HCEC 1CT (cell line): ENCODE data around the gene TLE4.
"Not testable (repeated sequence)": the region's sequence is repeated elsewhere in the genome, so short reads cannot be mapped to it uniquely, and the experiment has no call there.

Experiments used
- DNase-seq: peaks from one replicate; pipeline ENCODE4 v3.0.0-alpha.2; 2017

Gene TLE4

DNA sequence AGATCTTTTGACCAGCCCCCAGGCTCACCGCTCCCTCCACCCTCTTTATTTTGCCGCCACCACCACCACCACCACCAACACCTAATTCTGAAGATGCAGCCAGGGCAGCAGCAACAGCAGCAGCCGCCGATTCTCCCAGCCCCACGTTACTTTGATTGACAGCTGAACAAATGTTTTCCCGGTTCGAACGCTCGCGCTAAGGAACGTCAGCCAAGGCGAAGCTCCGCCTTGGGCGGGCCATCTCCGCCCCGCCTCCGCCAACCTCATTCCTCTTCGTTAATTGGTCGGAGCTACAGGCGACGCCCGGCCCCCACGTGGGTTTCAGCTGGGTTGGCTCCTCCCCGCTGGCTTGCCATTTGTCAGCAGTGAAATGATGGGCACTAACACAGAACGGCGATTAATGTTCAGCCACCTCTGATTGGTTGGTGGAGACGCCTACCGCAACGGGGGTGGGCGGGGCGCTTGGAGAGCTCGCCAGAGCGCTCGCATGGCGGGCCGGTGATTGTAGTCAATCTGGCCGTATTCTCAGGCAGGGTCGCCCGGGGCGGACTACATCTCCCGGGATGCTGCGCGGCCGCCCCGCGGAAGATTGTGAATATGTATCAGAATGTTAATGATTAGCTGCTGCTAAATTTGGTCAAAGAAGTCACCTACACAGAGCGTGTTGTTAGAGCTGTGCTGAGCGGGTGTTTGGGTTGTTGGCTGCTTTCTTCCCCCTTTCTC is at the start of gene TLE4:
TLE4 (plus strand) TSS at position 657 of the 723 bp plus-strand sequence. CDS start 826 bp downstream, outside the sequence.
- DNase-seq: peak; percentile 100

DNA sequence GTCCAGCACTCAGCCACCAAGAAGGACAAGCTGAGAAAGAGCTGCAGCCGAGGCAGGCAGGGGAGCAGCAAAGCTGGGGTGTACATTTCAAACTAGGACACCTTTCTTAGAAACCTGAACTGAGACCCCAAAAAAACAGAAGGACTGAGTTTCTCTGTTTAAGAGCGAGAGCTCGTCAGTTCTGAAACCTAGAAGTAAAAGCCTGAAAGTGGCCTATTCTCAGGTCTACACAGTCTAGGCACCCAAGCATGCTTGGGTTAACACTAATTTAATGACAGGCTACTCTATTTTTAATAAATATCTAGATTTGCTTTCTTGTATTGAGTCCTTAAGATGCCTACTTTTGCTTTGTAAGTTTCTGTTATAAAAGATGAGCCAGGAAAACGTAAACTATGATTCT is 49.0 kb upstream of the TLE4 start:
- DNase-seq: no peak

DNA sequence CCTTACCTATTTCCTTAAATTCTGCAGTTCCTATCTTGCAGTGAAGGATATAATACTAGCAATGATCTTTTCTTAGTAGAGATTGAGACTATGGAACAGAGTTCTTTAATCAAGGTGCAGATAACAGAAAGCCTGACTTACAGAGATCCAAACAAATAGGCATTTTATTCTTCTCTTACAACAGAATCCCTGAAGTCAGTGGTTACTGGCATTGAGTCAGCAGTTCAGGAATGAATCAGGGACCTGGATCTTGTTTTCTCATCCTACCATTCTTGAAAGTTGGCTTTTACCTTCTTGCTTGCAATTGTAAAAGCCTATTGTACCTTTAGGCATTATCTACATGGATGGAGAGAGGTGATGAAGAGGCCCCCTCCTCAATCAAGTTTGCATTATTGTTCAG is 47.5 kb upstream of the TLE4 start:
- peak; percentile 35 for DNase-seq

GRCh38 chr9:79526149-79526672 is 45.6 kb upstream of the TLE4 start:
- DNase-seq: no peak

DNA sequence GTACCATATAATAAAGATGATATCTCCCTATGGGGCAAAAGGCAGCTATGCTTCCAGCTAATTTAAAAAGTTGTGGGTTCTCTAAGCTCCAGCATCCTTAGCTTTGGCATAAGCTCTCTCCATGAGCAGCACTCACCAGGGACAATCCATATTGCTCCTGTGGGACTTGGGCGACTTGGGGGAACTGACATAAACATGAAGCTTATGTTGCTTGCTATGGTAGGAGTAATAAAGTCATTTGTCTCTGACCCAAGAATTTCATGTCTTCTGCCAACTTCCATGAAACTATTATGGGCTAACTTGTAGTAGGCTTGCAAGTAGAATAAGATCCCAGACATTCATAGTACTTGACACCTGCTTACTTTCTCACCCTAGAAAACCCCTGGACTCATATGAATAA is 36.2 kb upstream of the TLE4 start:
- DNase-seq: no peak

- no peak for DNase-seq
Measured at GRCh38 chr9:79537838-79538237, 33.9 kb upstream of the TLE4 start.

GRCh38 chr9:79542735-79543620 is 28.8 kb upstream of the TLE4 start:
- DNase-seq: no peak

DNA sequence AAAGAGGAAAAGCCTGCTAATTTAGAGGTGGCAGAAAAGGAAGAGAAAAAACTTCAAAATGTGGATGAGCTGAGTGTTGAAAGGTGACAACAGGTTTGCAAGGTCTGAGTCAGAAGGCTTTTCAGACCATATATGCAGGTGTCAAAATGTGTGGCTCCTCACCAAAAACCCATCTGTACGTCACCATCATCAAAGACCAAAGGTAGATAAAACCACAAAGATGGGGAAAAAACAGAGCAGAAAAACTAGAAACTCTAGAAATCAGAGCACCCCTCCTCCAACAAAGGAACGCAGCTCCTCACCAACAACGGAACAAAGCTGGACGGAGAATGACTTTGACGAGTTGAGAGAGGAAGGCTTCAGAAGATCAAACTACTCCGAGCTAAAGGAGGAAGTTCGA is 27.4 kb upstream of the TLE4 start:
- DNase-seq: not testable (repeated sequence)

DNA sequence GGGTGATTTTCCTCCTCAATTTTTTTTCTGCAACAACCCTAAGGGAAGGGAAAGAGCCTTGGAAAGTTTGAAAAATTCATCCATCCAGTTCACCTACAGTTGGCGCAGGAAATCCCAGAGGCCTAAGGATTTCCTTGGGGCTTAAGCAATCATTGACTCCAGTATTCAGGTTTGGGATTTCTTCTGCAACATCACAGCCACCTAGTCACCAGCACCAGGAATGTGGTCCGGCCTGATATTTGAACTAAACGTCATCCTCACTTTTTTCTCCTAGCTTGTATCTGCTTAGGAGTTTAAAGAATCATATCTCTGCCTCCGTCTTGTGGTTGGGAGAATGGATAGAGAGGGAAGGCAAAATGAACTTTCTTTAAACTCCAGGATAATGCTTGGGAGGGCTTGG is 20.2 kb upstream of the TLE4 start:
- DNase-seq: no peak

- no peak for DNase-seq
Measured at GRCh38 chr9:79551994-79552393, 19.8 kb upstream of the TLE4 start.

DNA sequence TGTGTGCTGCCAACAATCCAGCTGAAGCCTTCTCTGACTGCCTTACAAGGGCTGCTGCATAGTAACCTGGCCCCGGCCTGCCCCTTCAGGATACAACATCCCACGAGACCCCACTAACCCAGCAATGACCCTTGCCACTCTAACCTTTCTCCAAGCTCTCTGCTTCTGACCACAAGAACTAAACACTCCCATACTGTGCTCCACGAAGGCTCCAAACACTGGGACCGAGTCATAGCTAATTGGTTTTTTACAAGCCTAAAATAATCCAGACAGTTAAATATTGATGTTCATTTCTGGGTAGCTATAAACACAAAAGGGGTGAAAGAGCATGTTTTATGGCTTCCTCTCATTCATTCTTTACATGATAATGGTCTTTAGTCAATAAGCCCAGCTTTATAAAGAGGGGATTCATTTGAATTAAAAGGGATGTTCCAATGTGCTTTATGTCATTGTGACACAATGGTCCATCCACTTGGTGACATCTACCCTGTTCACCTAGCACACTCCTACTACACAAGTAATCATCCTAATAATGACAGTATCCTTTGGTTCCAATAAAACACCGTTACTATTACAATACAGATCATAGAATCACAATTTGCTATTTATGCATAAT is 16.2 kb upstream of the TLE4 start:
- DNase-seq: no peak

GRCh38 chr9:79559495-79560181 is 12.1 kb upstream of the TLE4 start:
- DNase-seq: no peak

DNA sequence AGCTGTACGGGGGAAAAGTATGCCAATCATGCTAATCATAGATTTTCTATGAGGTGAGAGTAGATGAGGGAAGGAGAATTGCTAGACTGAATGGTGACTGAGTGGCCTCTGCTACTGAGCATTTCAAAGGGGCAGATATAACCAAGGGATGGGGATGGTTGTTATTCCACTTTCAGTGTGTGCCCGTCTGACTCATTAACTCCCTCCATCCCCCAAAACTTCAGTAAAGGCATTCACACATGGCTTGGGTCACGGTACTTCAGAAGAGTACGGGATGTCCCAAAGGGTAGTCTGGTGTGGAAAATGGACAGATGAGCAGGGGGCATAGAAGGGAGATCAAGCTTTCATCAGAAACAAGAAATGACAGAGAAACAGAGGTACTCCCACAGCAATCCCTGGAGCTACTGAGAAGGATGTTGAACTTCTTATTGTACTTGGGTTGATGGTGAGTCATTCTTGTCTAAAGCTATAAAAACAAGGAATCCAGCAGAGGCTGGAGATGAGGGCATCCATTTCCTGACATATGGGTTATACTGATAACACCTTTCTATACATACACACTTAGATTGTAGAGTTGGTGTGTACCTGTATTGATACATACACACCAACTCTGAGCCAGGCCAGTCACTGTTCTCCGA is 8.9 kb upstream of the TLE4 start:
- no peak for DNase-seq

DNA sequence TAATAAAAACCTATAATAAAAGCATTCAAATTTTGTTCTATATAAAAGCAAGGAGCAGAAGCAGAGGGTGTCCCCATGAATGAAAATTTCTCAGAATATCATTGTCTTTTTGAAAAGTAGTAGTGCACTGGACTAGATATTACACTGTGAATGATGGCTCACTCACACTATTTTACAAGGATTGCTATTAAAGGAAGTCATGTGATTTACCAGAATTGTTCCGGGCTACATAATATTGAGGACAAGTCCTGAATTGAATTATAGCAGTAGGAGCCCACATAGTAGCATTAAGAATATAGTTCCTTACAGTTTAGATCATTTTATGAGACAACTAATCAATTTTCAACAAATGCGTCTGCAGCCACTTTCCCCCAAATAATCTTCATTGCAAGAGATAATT is 7.7 kb upstream of the TLE4 start:
- no peak for DNase-seq

DNA sequence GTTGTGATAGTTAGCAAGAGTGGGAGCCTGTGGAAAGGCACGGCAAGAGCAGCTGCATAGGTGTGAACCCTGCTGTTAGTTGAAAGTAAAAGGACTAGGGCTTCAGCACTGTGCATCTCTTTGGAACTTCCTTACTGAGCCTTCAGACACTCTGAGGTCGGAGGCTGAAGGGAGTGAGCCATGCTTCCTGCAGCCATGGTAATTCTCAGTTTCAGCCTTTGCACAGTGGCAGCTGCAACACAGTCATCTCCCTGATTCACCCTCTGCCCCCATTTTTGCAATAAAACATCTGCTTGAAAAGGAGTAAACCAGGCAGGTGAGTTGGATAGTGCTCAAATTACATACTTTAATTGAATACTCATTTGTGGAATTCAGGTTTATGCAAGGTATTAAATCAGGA is 6.5 kb upstream of the TLE4 start:
- DNase-seq: peak; percentile 37

- no peak for DNase-seq
Measured at GRCh38 chr9:79567671-79568098, 4.1 kb upstream of the TLE4 start.

DNA sequence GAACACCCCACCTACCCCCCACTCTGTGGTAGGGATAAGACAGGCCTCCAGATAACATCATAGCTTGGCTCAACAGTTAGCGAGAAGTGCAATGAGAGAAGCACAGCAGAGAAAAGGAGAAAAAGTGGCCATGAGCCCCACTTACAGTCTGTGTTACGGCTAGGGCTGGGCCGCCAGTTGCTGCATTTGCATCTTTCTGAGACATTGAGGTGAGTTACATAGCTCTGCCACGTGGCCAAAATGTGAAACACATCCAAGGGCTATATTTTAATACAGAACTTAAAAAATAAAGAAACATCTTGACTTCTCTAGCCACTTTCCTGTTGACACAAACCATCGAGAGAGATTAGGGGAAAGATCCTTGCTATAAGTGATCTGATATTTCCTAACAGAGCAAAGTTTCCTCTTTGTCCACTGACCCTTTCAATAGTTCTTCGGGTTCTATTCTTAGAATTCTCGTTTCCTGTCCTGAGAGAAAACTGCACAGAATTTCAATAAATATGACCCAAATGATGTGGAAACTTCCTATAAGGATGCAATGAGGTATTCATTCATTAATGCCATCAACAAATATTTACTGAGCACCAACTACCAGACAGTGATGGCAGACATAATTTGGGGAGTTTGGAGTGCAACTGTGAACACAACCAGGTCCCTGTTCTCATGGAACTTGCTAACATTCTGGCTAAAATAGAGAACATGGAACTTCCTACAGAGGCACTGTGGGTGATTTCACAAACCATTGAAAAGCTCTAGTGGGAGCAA is 3.2 kb upstream of the TLE4 start:
- no peak for DNase-seq

DNA sequence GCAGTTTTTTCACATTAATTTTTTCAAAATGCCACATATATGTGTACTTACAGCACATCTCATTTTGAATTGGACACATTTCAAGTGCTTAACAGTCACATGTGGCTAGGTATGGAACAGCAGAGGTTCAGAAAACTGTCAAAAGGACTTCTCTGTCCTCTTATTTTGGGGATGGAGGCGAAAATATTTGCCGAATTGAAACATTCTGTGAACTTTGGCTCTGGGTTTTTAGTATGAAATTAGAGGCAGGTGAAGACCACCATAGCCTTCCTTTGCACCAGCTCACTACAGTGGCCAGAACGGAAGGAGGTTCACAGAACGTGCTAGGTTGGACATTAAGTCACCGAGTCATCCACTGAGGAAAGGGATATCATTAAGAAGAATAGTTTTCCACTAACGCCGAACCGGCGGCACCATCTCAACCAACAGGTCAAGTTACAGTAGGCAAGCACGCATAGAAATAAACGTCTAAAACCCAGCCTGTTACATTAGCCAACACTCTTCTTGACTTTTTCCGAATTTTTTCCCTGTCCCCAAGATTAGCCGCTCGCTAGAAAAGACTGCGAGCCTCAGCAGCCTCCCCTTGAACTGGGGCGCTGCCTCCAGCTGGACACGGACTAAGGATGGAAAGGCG is 1.8 kb upstream of the TLE4 start:
- no peak for DNase-seq

- peak; percentile 69 for DNase-seq
Measured at GRCh38 chr9:79570448-79571308, 1.1 kb upstream of the TLE4 start.

DNA sequence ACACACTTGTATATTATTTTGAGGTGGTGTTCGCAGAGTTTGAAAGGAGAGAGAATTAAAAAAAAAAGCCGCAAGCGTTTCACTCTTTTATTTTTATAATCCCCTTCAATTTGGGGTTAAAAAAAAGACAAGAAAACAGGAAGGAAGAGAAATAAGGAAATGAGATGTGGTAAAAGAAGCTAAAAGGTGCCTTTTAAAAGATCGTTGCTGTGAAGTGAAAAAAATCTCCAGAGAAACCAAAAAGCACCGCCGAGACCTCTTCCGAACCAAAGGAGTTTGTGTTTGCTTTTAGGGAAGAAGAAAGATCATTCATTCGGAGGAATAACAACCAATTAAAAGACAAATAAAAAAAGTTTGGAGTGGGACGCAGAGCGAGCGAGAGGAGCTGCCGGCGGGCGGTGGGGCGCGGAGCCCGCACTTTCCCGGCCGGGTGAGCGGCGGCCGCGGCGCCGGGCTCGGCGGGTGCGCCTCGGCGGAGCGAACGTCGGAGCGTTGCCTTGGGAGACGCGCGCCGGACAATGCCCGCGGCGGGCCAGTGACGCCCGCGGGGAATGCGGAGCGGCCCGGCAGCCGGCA is 355 bp downstream of the TLE4 start:
- no peak for DNase-seq
